ENCODE data around the gene LHX6. TPM values are rescaled to one million over a fixed set of nuclear protein-coding genes. Genes with fewer than 3 reads are reported as not detected.

Gene LHX6
- total RNA-seq, 4 donors from 2014 or later = 0.53 to 12.4 (median 3.1) TPM

DNA sequence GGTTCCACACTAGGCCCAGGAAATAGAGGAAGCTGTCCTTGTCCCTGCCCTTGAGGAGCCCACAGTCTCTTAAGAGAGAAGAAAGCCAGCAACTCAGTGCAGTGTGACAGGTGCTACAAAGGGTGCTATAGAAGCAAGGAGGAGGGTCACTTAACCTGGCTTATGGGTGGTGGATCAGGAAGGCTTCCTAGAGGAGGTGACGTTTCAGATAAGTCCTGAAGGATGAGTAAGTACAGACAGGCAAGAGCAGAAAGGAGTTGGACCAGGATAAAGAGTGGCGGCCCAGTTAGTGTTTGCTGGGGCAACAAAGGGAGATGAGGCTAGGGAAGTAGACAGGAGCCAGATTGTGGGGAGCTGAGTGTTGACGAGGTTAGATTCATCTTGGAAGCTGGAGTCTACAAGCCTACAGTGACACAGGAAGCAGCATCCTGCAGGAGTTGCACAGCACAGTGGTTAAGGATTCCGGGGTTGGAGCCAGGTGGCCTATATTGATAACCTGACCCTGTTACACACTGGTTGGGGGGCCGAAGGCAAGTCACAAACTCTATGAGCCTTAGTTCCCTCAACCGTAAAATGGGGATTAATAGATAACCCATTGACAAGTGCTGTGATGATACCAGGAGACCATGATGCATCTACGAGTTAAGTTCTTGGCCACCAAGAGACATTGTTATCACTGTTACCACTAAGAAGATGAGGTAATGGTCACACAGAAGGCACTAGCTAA lies 5.4 kb upstream of the LHX6 start:
- H3K27ac ChIP-seq = no peak overlapping the region
- H3K4me3 ChIP-seq = no peak overlapping the region
- H3K36me3 ChIP-seq = peaks cover 0 to 11% (median 0%) of the 10 kb centered on the region in 3 donors
- no peaks in the 10 kb centered on the region for H3K9me3 ChIP-seq
- H3K4me1 ChIP-seq = no peaks in the 10 kb centered on the region
- peaks cover 0 to 9% of the 10 kb centered on the region in 2 donors for H3K27me3 ChIP-seq
- no peak for DNase-seq
- TF ChIP-seq POLR2A (IDR thresholded peaks at IDR 0.05) = no peak
- TF ChIP-seq, protein P1, sequence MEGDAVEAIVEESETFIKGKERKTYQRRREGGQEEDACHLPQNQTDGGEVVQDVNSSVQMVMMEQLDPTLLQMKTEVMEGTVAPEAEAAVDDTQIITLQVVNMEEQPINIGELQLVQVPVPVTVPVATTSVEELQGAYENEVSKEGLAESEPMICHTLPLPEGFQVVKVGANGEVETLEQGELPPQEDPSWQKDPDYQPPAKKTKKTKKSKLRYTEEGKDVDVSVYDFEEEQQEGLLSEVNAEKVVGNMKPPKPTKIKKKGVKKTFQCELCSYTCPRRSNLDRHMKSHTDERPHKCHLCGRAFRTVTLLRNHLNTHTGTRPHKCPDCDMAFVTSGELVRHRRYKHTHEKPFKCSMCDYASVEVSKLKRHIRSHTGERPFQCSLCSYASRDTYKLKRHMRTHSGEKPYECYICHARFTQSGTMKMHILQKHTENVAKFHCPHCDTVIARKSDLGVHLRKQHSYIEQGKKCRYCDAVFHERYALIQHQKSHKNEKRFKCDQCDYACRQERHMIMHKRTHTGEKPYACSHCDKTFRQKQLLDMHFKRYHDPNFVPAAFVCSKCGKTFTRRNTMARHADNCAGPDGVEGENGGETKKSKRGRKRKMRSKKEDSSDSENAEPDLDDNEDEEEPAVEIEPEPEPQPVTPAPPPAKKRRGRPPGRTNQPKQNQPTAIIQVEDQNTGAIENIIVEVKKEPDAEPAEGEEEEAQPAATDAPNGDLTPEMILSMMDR (IDR thresholded peaks at IDR 0.05) = no peak

DNA sequence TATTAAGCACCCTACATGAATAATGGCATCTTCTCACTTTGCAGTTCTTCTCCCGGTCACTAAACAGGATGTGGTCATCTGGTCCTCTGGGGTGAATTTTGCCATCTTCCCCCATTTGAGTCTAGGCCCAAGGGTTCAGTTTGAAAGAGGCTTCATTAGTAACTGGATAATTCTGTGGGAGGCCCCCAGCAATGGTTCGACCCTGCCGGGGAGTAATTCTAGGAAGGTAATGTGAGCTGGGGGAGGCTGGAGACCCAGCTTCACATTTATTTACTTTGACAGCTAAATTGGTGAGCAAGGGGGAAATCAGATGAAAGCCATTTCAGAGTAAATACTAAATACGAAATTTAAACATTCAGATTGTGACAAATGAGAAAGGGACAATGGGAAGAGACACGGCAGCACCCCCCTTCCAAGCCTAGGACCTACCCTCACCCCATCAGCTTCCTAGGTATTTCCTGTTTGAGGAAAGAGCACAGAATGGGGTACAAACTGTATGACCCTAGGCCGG lies 4.1 kb upstream of the LHX6 start:
- H3K4me3 ChIP-seq = no peak overlapping the region
- H3K4me1 ChIP-seq = peaks cover 0 to 8% (median 4%) of the 10 kb centered on the region in 4 donors
- H3K27me3 ChIP-seq = peaks cover 0 to 21% of the 10 kb centered on the region in 2 donors
- no peaks in the 10 kb centered on the region for H3K36me3 ChIP-seq
- no peak for DNase-seq
- no peaks in the 10 kb centered on the region for H3K9me3 ChIP-seq
- H3K27ac ChIP-seq = no peak overlapping the region
- TF ChIP-seq, protein P1 (IDR thresholded peaks at IDR 0.05) = no peak
- TF ChIP-seq POLR2A (IDR thresholded peaks at IDR 0.05) = no peak

DNA sequence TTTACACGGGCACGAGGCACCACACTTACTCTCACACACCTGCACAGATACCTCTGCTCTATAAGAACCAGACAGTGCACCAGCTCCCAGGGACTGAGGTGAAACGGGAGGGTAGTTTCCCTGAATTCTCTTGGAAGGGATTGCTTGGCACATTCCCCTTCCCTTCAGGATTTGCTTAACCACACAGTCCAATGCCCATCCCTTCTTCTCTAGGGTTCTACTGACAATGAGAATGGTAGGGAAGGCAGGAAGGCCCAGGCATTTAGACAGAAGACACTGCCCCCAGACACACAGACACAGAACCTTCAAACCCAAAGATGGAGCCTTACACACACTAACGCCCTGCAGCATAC lies 704 bp upstream of the LHX6 start:
- Histone ChIP-seq H3K4me3 (no peak overlapping the region), H3K4me1 (peaks cover 0 to 30% (median 5%) of the 10 kb centered on the region in 4 donors), H3K27ac (no peak overlapping the region), H3K27me3 (peaks cover 0 to 46% of the 10 kb centered on the region in 2 donors), H3K36me3 (no peaks in the 10 kb centered on the region), H3K9me3 (no peaks in the 10 kb centered on the region)
- no peak for TF ChIP-seq POLR2A (IDR thresholded peaks at IDR 0.05)
- TF ChIP-seq, protein P1 (IDR thresholded peaks at IDR 0.05) = no peak
- no peak for DNase-seq

DNA sequence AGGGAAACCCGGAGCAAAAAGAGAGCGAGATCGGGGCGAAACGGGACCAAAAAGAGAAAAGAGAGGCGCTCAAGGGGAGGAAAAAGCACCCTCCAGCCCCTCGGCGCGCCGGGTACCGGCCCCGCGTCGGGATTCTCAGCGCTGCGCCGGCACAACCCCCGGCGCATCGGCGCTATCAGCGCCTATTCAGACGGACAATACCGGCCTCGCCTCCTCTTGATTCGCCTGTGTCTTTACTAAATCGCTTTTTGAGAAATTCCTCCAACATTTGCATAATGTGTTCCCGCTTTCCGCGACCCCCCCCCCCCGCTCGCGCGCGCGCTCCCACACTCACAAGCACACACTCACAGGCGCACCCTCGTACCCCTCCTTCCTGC lies 578 bp downstream of the LHX6 start:
- H3K4me3 ChIP-seq = peak overlapping the region in 3 of 4 donors; percentile 39 to 45 (median 39)
- peaks cover 0 to 46% of the 10 kb centered on the region in 2 donors for H3K27me3 ChIP-seq
- no peak overlapping the region for H3K27ac ChIP-seq
- no peaks in the 10 kb centered on the region for H3K9me3 ChIP-seq
- TF ChIP-seq POLR2A (IDR thresholded peaks at IDR 0.05) = no peak
- TF ChIP-seq, protein P1 (IDR thresholded peaks at IDR 0.05) = no peak
- peaks cover 0 to 30% (median 5%) of the 10 kb centered on the region in 4 donors for H3K4me1 ChIP-seq
- H3K36me3 ChIP-seq = no peaks in the 10 kb centered on the region
- DNase-seq = no peak

DNA sequence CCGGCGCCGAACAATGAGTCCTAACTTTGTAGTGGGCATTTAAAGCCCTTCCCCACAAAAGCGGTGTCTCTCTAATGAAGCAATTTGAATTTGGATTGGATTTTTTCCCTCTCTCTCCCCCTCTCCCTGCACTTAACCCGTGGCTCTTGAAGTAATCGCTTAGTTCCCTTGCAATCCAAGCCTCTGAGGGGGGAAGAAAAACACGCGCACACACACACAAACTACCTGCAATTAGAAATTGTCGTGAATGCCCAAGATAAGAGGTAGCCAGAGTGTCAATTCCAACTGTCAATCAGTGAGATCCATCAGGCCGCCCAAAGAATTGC lies 1.2 kb downstream of the LHX6 start:
- H3K27ac ChIP-seq = no peak overlapping the region
- peak overlapping the region in 1 of 4 donors; percentile 45 for H3K4me3 ChIP-seq
- no peaks in the 10 kb centered on the region for H3K36me3 ChIP-seq
- DNase-seq = no peak
- peaks cover 0 to 30% (median 5%) of the 10 kb centered on the region in 4 donors for H3K4me1 ChIP-seq
- no peak for TF ChIP-seq POLR2A (IDR thresholded peaks at IDR 0.05)
- TF ChIP-seq, protein P1 (IDR thresholded peaks at IDR 0.05) = no peak
- peaks cover 0 to 46% of the 10 kb centered on the region in 2 donors for H3K27me3 ChIP-seq
- no peaks in the 10 kb centered on the region for H3K9me3 ChIP-seq
